Right lobe of liver (tissue), 6 donors: ENCODE data around the gene PTN. TPM values are rescaled to one million over a fixed set of nuclear protein-coding genes. Genes with fewer than 3 reads are reported as not detected.
A peak's percentile ranks its signal among the peaks of the same experiment; 100 is the strongest.

ENCODE experiments used
- ATAC-seq, 4 donors: fragments of 200-7000 bp; cut with Tn5 transposase; one replicate each; pipeline ENCODE4 v1.9.1; 2020; ENCODE audit warnings: mild to moderate bottlenecking in 4 of 4, moderate library complexity in 4 of 4
- DNase-seq, 3 donors: peaks; one replicate each; pipeline ENCODE4 v3.0.0-alpha.2; 2020
- H3K27ac ChIP-seq, 3 donors: fragments of 200-600 bp; one replicate each; pipeline ENCODE4 v1.8.0; 2022
- H3K27me3 ChIP-seq, 2 donors: fragments of 200-600 bp; one replicate each; pipeline ENCODE4 v1.8.0; 2022
- H3K36me3 ChIP-seq, 4 donors: fragments of 200-600 bp; sonication (generic) in 1 of 4; one replicate each; pipeline versions ENCODE4 v1.5.1 to v1.8.0; 2017 to 2022; ENCODE audit warnings: control low read depth in 1 of 4
- H3K4me1 ChIP-seq, 4 donors: fragments of 200-600 bp; sonication (generic) in 1 of 4; one replicate each; pipeline versions ENCODE4 v1.5.1 to v1.8.0; 2017 to 2022; ENCODE audit warnings: control low read depth in 1 of 4
- H3K4me3 ChIP-seq, 3 donors: fragments of 200-600 bp; one replicate each; pipeline ENCODE4 v1.8.0; 2022
- H3K9me3 ChIP-seq, 4 donors: fragments of 200-600 bp; sonication (generic) in 1 of 4; one replicate each; pipeline versions ENCODE4 v1.5.1 to v1.8.0; 2017 to 2022; ENCODE audit warnings: control low read depth in 1 of 4
- CTCF ChIP-seq, 4 donors: fragments of 200-600 bp in 3 of 4; fragments of 450-650 bp in 1 of 4; IDR thresholded peaks; one replicate each; pipeline versions ENCODE4 v1.5.1 to v1.8.0; 2016 to 2022; ENCODE audit warnings: antibody characterized with exemption in 4 of 4, mild to moderate bottlenecking in 2 of 4
- POLR2A ChIP-seq: fragments of 450-650 bp; IDR thresholded peaks from one replicate; pipeline ENCODE4 v1.6.1; 2017; ENCODE audit warnings: antibody characterized with exemption, mild to moderate bottlenecking
- WGBS: methylation state at CpG from one replicate; pipeline ENCODE4 v1.1.6; 2018; ENCODE audit warnings: low coverage, low lambda C conversion rate; ENCODE audit not compliant: insufficient coverage; ENCODE audit errors: missing lambda C conversion rate; 5-methylcytosine and 5-hydroxymethylcytosine counted together
- intact Hi-C, 2 donors: fragments of 100-400 bp; cut with DNase I; formaldehyde crosslinking; loops; one replicate each; pipeline versions ENCODE4 v1.11.2 to v1.14.1; 2022
- total RNA-seq, 6 experiments: library from RNA; depleted of rRNA in 2 of 6; stranded (reverse); fragments of >200 nt in 2 of 6; fragmentation: NEBNext Ultra II Directional in 3 of 6; extraction: Animal tissue kit (Norgen Biotek cat#: 25700) in 3 of 6; gene quantifications; one replicate each; pipeline versions ENCODE4 v1.1.0 to v1.2.4, GENCODE V29; 2016 to 2023
- donor health status: DM: no; HTN: yes; CAD: no.
- donor health status: DM: no; HTN: no; CAD: no.
- donor health status: DM: no; HTN: no; CAD: no.
- donor health status: DM: no; HTN: yes; CAD: no.
- donor health status: DM: no; HTN: yes; CAD: no.

The PTN gene
- total RNA-seq, 6 experiments from 2014 or later = 0.31 to 1.7 (median 0.89) TPM

GRCh38 chr7:137302081-137302480 lies 41.5 kb downstream of the PTN start:
- DNase-seq (no peak), ATAC-seq (no peak)
- intact Hi-C loops = no loop called here
- H3K36me3 ChIP-seq = no peaks in the 10 kb centered on the region
- peaks cover 0 to 26% (median 5%) of the 10 kb centered on the region in 4 donors for H3K4me1 ChIP-seq
- no peak for TF ChIP-seq POLR2A
- TF ChIP-seq CTCF (IDR thresholded peaks at IDR 0.05) = no peak
- WGBS = 66% methylated on average over 2 of the region's 2 CpGs
- H3K4me3 ChIP-seq = no peak overlapping the region
- H3K27ac ChIP-seq = no peak overlapping the region
- no peaks in the 10 kb centered on the region for H3K27me3 ChIP-seq
- no peaks in the 10 kb centered on the region for H3K9me3 ChIP-seq

- no peaks in the 10 kb centered on the region for H3K9me3 ChIP-seq
- no peaks in the 10 kb centered on the region for H3K27me3 ChIP-seq
- no peaks in the 10 kb centered on the region for H3K36me3 ChIP-seq
- DNase-seq (no peak), ATAC-seq (peak; percentile 48 to 73 (median 60))
- intact Hi-C loops = no loop called here
- H3K27ac ChIP-seq = peak overlapping the region in 2 of 3 donors; percentile 37 to 44
- peaks cover 0 to 28% (median 6%) of the 10 kb centered on the region in 4 donors for H3K4me1 ChIP-seq
- H3K4me3 ChIP-seq = peak overlapping the region in 1 of 3 donors; percentile 1
- TF ChIP-seq CTCF (IDR thresholded peaks at IDR 0.05) (no peak), POLR2A (no peak)
- 0% methylated on average over 1 of the region's 1 CpG for WGBS
These were observed 45.1 kb downstream of the PTN start for GRCh38 chr7:137298464-137298794.

GRCh38 chr7:137297551-137298463 lies 45.7 kb downstream of the PTN start:
- 29% methylated on average over 9 of the region's 9 CpGs for WGBS
- H3K36me3 ChIP-seq = no peaks in the 10 kb centered on the region
- no peaks in the 10 kb centered on the region for H3K27me3 ChIP-seq
- intact Hi-C loops = no loop called here
- no peak for TF ChIP-seq POLR2A
- TF ChIP-seq CTCF (IDR thresholded peaks at IDR 0.05) = no peak
- H3K27ac ChIP-seq = peak overlapping the region in 2 of 3 donors; percentile 44 to 60
- ATAC-seq (peak; percentile 76 to 86 (median 82)), DNase-seq (peak in 1 of 3 donors; percentile 50)
- peaks cover 0 to 28% (median 6%) of the 10 kb centered on the region in 4 donors for H3K4me1 ChIP-seq
- H3K9me3 ChIP-seq = no peaks in the 10 kb centered on the region
- H3K4me3 ChIP-seq = peak overlapping the region in 1 of 3 donors; percentile 0

GRCh38 chr7:137296576-137296975 lies 47.0 kb downstream of the PTN start:
- DNase-seq = no peak
- peaks cover 0 to 28% (median 6%) of the 10 kb centered on the region in 4 donors for H3K4me1 ChIP-seq
- no peak overlapping the region for H3K27ac ChIP-seq
- H3K4me3 ChIP-seq = no peak overlapping the region
- intact Hi-C loops = no loop called here
- WGBS = 86% methylated on average over 2 of the region's 2 CpGs
- H3K27me3 ChIP-seq = no peaks in the 10 kb centered on the region
- ATAC-seq = no peak
- H3K9me3 ChIP-seq = no peaks in the 10 kb centered on the region
- TF ChIP-seq POLR2A = no peak
- TF ChIP-seq CTCF (IDR thresholded peaks at IDR 0.05) = no peak
- no peaks in the 10 kb centered on the region for H3K36me3 ChIP-seq
